Activated CD4-positive, alpha-beta T cell treated with anti-CD3 and anti-CD28 coated beads for 24 hours (primary cell): ENCODE measurements around the gene TAP1.
"Not testable (repeated sequence)": the region's sequence is repeated elsewhere in the genome, so short reads cannot be mapped to it uniquely, and the experiment has no call there.

Experiments
- DNase-seq, 2 donors: peaks; one replicate each; pipeline ENCODE4 v3.0.0-alpha.2; 2020; ENCODE audit warnings: low read depth in 2 of 2

TAP1 gene, protein sequence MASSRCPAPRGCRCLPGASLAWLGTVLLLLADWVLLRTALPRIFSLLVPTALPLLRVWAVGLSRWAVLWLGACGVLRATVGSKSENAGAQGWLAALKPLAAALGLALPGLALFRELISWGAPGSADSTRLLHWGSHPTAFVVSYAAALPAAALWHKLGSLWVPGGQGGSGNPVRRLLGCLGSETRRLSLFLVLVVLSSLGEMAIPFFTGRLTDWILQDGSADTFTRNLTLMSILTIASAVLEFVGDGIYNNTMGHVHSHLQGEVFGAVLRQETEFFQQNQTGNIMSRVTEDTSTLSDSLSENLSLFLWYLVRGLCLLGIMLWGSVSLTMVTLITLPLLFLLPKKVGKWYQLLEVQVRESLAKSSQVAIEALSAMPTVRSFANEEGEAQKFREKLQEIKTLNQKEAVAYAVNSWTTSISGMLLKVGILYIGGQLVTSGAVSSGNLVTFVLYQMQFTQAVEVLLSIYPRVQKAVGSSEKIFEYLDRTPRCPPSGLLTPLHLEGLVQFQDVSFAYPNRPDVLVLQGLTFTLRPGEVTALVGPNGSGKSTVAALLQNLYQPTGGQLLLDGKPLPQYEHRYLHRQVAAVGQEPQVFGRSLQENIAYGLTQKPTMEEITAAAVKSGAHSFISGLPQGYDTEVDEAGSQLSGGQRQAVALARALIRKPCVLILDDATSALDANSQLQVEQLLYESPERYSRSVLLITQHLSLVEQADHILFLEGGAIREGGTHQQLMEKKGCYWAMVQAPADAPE

DNA sequence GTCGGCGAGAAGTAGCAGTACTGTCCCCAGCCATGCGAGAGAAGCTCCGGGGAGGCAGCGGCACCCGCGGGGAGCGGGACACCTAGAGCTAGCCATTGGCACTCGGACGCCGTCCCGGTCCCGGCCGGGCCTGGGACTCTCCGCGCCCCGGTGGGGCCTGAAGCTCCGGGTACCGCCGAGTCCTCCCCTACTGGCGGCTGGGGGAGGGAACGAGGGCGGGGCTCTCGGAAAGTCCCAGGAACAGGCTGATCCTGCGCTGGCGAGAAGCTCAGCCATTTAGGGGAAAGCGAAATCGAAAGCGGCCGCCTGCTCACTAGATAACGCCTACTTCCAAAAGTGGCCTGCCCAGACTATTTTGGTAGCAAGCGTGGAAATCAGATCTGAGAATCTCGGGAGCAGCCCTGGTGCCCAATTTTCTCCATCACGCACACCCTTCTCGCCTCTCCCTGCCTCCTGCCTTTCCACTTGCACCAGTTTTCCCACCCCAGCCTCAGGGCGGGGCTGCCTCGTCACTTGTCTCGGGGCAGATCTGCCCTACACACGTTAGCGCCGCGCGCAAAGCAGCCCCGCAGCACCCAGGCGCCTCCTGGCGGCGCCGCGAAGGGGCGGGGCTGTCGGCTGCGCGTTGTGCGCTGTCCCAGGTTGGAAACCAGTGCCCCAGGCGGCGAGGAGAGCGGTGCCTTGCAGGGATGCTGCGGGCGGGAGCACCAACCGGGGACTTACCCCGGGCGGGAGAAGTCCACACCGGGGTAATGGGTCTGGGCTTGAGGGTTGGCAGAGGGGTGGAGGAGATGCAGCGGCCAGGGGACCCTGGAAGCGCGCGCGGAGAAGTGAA lies at the start of gene TAP1, which contains the start of gene PSMB9:
TAP1 (minus strand) TSS at position 164 of the 835 bp plus-strand sequence; CDS start at position 96, 68 bp downstream.
PSMB9 (plus strand) TSS at position 652 of the 835 bp plus-strand sequence; CDS start at position 690, 38 bp downstream.
- DNase-seq, result peak; percentile 93 to 96

DNA sequence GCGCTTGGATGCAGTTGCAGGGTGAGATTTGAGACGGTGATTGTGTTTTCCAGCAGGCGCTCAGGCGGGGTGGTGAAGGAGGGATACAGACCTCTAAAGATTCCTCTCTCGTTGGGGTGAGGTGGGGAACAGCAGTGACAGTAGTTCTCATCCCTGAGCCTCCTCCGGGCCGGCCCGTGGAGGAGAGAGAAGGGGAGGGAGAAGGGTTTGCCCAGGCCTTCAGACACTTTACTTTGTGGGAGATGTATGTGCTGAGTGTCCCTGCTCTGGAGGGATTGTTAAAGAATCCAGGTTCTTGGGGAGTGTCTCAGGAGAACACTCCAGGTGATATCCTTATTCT lies 41.5 kb upstream of the TAP1 start:
- DNase-seq, result no peak

DNA sequence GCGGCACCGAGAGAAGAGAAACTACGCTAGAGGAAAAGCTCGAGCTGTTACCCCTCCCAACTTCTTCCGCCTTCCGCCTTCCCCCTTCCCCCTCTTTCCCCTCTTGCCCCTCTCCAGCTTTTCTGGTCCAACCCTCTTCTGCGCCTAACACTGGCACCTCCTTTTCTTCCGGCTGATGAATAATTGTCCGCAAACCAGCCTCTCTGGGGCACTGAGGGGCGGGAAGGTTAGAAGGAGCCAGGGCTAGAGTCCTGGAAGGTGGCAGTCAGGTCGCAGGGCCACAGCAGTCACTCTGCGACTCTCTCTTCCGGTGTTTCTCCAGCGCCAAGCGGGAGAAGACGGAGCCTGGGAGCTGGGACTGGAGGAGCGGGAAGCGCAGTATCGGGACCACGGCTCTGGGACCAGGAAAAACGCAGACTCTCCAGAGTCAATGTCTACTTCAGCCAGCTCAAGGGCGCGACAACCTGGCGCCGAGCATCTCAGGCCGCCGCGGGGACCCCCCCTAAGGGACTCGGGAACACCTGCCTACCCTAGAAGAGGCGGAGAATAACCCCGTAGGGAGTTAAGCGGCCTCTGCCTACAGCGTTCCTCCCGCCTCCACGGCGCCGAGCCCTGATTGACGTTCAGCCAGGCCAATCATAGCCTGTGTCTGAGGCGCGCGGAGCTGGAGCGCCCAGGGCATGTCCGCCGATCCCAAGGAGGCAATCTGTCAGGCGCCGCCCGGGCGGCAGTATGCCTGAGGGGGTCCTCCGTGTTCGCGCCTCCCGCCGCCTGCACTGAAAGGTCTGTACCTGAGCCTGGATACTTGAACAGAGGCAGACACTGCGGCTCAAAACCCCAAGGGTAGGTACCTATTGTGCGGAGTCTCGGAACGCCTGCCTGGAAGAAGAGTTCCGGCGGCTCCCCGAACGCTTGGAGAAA lies 40.8 kb upstream of the TAP1 start:
- DNase-seq, result peak; percentile 95 to 97

DNA sequence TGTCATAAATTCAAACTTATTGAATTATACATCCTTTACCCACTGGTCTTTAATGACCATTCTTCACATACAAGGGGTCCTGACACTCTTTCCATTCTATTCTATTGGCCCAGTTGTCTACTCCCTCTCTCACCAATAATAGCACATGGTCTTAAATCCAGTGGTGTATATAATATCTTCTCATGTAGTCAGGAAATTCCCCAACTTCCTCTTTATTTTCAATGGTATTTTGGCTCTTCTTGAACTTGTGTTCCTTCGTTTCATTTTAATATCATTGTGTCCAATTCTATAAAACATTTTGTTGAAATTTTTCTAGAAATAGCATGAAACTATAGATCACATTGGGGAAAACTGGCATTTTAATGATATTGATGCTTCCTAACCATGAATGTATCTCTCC lies 37.3 kb upstream of the TAP1 start:
- no peak for DNase-seq

DNA sequence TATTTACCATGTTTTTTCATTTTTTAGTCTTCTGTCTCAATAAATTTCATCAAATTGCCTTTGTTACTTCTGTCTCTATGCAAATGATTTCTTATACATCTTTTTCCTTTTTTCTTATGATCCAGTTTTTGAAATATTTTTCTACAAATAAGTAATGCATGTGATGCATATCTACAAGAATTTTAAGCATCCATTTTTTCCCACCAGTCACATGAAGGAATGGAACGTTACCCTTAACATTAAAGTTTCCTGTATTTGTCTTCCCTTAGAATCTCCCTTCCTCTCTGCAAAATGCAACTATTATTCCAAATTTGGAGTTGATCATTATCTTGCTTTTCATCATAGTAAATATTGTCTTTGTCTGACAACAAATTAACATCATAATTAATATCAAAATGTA lies 36.0 kb upstream of the TAP1 start:
- no peak for DNase-seq

DNA sequence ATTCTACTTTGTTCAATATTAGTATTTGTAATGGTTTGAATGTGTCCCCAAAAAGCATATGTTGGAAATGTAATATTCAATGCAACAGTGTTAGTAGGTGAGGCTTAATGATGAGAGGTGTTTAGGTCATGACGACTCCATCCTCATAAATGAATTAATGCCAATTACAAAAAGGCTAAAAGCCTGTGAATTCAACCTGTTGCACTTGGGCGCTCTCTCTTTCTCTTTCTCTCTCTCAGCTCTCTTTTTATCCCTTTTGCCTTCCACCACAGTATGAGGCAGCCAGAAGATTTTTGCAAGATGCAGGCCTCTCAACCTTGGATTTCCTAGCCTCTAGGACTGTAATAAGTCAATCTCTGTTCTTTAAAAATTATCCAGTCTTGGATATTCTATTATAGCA lies 35.1 kb upstream of the TAP1 start:
- no peak for DNase-seq

DNA sequence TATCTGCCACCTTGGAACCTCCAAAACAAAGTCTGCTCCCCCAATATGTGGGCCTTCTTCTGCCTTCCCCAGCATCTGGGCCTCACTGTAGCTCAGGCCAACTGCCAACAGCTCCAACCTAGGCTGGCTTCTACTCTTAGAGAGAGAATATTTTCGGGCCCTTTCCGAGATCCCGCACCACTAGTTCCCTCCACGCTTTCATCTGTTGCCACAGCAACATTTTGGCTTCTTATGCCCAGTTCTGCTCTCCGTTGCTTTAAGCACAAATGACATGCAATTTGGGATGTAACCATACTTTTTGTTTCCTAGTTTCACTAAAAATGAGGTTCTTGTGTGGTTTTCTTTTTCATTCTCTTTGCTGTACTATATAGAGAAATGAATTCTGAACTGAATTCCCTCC lies 34.1 kb upstream of the TAP1 start:
- DNase-seq, result no peak

DNA sequence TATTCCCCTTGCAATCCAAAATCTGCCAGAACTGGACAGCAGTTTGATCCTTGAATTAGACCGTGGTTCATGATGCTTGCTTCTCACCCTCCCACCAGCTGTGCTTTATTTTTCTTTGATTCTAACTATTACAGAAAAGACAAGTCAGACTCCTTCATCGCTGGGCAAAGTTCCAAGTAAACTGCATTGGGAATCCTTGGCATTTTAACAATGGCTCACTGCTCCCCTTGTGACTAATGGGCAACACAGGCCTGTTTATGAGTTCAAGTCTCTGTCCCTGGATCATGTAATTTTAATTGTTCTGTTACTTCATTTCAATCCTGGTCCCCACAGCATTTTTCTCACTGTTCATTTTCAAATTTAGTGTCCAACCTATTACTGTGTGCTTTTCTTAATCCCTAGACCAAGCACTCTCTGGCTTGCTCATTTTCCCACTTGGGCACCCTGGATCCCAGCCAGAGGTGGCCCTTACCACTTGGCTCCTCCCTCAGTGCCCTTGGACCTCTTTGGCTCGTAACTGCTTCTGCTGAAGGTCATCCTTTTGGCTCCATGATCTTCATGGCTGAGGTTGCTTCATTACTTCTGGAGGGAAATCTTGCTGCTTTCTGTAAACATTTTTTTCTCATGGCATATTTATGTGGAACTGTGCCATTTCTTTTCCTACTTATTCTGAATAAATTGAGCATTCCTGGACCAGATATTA lies 33.3 kb upstream of the TAP1 start:
- DNase-seq, result no peak

DNA sequence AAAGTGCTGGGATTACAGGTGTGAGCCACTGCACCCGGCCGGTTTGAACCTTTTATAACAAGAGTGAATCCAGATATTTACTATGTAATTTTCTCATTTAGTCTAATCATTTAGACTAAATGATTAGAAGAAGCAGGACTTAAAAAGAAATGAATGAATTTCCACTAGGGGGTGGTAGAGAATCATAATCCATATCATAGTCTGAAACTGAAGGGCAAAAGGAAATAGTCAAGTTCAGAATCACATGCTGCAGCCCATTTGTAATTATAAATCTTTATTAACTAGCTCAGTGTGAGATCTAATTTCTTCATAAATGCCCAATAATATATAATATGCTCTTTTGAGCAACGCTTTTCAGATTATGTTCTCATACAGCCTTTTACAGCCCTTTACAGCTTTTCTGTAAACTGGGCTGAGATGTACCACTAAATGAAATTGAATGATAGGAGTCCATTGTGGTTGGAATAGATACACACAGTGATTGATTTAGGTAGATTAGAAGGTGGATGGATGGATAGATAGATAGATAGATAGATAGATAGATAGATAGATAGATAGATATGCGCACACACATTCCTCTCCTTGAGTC lies 32.3 kb upstream of the TAP1 start:
- no peak for DNase-seq

DNA sequence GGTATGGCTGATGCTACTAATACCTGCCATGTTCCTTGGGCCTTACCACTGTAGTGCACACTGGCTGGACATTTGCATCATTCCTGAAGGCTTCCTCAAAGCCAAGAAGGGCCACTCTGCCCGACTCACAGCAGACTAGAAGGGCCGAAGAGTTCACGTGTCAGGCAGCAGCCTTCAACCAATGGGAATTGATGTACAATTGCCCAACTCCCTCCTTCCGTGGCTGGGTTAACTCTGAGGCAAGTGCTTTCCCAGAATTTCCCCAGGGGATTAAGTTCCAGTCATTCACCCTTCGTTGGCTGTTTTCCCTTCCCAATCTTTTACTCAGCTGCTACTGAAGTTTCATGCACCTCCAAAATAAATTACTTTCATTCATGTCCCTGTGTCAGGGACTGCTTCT lies 30.3 kb upstream of the TAP1 start:
- no peak for DNase-seq

DNA sequence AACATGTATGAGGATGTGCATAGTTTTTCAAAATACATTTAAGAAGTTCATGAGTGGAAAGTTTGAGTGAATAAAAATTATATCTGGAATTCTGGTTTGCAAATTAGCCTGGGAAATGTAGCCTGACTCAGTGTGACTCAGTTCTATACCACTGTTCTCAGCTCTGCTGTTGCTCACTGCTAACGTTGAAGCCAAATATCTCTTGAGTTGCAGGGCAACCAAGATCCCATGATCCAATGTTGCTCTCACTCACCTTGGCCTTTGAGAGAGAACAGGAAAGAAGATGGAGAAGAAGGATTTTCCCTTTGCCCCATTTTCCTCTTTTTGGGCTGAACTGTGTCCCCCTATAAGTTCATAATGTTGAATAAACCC lies 29.4 kb upstream of the TAP1 start:
- DNase-seq, result no peak

DNA sequence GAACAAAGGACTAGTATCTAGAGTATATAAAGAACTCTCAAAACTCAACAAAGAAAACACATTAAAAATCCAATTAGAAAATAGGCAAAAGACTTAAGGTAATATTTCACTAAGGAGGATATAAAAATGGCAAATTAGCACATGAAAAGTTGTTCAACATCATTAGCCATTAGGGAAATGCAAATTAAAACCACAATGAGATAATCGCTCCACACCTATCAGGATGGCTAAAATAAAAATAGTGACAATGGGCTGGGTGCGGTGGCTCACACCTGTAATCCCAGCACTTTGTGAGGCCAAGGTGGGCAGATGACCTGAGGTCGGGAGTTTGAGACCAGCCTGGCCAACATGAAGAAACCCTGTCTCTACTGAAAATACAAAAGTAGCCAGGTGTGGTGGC lies 27.5 kb upstream of the TAP1 start:
- not testable (repeated sequence) for DNase-seq

DNA sequence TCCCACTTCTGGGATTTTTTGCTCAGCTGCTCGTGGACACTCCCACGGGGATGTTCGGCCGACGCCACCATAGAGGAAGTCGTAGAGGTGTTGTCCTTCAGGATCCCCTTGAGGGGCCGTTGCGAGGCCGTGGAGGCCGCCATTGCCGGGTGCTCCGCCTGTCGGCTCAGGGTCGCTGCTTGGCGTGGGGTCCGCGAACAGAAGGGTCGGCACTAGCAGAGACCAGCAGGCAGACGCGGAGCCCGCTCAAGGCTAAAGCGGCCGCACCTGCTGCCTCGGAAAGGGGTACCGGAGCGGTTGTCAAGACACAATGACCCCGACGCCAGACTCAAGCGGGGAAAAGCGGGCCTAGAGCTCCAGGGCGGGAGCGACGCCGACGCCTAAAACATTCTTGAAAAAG lies 26.2 kb upstream of the TAP1 start:
- no peak for DNase-seq

DNA sequence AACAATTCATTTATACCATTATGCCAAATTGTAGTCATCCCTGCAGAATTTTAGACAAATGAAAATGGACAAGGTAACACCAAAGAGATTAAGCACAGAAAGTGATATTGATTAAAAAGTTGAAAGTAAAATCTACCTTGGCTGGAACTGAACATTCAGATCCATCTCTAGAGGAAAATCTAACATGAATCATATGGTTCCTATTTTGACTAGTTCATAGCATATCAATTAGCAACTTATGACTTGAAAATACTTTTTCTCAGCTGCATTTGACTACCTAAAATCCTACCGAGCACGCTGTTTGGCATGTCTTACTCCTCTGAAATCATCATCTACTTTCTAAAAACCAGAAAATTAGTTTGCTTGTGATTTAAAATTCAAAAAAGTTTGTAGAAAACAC lies 23.1 kb upstream of the TAP1 start:
- DNase-seq, result no peak

DNA sequence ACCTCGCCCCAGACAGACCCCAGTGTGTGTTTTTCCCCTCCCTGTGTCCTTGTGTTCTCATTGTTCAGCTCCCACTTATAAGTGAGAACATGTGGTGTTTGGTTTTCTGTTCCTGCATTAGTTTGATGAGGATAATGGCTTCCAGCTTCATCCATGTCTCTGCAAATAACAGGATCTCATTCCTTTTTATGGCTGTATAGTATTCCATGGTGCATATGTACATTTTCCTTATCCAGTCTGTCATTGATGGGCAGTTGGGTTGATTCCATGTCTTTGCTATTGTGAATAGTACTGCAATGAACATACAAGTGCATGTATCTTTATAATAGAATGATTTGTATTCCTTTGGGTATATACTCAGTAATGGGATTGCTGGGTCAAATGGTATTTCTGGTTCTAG lies 20.4 kb upstream of the TAP1 start:
- DNase-seq, result not testable (repeated sequence)

DNA sequence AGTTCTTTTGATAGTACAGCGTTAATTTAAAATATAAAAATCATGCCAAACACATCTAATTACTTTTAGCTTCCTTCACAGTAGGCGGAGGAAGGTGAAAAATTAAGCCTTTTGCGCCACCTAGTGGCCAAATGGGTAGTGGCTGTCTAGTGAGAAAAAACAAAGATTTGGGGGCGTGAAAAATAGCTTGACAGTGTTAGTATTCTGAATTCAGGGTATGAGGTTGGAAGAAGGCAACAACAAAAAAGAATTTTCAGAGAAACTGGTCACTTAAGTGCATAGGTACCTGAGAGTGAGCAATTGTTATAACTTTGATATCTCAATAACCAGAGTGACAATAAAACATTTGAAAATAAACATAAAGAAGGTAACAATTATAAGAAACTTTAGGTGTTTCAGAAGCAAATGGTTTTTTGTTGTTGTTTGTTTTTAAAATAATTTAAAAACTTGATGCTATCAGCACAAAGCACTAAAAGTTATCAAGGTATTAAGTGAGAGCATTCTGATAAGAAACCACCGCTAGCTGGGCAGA lies 14.8 kb upstream of the TAP1 start:
- peak; percentile 84 to 86 for DNase-seq

DNA sequence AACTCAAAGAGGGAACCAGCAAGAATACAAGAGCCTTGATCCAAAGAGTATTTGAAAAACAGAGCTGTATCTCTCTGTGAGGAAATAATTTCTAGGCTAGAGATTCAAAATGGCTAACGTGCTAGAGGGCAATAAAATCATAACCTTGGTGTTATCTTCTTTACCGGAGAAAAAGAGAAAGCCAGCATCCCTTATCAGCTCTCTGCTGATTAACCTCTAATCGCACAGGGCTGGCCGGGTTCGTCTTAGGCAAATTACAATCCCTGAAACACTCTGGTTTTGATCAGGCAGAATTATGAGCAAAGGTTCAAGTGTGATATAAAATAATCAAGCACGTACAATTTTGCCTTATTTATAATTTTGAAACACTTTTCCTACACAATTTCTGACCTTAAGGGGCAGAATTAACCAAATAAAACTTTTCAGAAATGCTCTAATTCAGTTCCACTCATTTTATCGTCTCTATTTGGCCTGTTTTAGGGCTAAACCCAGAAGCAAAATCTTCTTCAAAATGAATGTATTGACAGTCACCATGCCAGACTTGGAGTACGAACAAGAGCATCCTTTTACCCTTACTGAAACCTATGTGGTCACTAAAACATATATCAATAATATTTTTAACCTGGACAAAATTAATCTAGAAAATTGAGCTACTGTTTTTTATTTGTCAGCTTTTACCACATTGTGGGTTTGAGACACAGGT lies 14.2 kb upstream of the TAP1 start:
- DNase-seq, result no peak

DNA sequence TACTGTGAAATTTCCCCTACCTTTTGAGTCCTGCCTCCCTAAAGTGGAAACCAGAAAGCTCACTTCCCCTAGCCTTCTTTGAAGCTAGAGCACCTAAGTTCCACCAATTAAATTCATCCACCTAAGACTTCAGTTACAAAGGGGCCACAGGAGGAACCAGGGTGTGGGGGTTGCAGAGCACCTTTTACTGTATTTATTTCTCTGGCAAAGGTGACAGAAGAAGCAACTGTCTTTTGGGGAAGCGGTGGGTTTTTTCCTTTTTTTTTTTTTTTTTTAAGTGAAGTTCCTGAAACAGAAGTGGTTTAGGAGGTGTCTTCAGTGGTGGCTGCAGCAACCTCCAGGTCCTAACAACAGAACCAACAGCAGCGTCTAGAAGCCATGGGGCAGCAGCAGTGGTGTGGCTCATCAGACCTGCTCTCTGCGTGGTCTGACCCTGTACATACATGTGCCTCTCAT lies 13.5 kb upstream of the TAP1 start:
- DNase-seq, result no peak

DNA sequence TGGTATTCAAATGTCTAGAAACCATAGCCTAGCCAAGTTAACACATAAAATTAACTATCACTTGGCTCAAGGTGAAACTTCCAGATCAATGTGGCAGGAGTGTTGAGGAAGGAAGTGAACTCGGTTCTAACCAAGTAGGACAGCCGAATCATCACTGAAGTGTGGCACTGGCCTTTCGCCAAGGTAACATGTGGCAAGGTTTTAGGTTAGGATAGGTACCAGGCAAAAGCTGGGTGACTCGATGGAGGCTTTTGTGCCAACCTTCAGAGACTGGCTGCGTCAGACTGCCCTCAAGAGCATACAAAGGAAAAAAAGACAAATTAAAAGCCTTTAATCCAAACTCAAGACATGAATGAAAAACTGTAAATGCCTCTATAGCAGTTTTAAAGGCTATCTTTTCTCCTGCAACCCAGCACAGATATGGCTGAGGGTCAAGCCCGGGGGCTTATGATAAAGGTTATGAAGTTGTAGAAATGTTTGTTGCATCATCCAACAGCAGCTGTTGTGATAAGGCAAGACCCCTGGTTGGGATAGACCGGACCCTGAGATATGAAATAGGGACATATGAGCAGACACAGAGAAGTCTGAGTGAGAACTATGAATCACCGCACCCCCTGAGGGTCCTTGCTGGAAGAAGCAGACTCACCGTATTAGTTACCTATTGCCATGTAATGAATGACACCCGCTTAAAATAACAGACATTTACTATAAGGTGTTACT lies 12.4 kb upstream of the TAP1 start:
- DNase-seq, result no peak
